ENCODE measurements around the gene CAPN10.
"Not testable (repeated sequence)": the region's sequence is repeated elsewhere in the genome, so short reads cannot be mapped to it uniquely, and the experiment has no call there.

The CAPN10 gene, protein sequence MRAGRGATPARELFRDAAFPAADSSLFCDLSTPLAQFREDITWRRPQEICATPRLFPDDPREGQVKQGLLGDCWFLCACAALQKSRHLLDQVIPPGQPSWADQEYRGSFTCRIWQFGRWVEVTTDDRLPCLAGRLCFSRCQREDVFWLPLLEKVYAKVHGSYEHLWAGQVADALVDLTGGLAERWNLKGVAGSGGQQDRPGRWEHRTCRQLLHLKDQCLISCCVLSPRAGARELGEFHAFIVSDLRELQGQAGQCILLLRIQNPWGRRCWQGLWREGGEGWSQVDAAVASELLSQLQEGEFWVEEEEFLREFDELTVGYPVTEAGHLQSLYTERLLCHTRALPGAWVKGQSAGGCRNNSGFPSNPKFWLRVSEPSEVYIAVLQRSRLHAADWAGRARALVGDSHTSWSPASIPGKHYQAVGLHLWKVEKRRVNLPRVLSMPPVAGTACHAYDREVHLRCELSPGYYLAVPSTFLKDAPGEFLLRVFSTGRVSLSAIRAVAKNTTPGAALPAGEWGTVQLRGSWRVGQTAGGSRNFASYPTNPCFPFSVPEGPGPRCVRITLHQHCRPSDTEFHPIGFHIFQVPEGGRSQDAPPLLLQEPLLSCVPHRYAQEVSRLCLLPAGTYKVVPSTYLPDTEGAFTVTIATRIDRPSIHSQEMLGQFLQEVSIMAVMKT

DNA sequence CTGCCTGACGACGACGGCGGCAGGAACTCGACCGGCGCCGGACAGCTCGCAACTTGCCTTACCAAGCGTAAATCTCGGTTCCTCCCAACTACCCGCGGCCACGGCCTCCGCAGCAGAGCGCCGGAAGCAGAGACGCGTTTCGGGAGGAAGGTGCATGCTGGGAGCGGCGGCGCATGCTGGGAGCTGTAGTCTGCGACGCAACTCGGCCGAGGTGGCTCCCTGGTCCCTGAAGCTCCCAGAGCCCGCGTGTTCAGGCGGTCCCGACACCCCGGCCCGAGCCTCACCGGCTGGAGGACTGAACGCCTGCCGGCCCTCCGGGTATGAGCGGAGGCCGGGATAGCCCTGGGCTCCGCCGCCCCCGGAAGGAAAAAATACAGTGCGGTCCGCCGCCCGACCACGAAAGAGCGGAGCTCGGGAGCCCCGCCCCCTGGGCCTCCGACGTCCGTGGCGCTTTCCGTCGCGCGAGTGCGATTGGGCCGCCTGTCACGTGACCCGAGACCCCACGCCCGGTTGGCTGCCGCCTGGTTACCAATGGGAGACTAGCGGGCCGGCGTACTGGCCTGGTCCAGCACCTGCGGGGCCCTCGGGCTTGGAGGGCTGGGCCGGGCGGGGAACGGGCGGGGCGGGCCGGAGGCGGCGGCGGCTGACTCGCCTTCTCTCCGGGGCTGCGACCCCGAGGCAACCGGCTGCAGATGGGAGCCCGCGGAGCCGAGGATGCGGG is at the start of gene CAPN10:
Gene CAPN10 (plus strand): TSS at position 537 of the 721 bp plus-strand sequence. CDS start 178 bp downstream, at position 715.
- peak; percentile 95 for DNase-seq

DNA sequence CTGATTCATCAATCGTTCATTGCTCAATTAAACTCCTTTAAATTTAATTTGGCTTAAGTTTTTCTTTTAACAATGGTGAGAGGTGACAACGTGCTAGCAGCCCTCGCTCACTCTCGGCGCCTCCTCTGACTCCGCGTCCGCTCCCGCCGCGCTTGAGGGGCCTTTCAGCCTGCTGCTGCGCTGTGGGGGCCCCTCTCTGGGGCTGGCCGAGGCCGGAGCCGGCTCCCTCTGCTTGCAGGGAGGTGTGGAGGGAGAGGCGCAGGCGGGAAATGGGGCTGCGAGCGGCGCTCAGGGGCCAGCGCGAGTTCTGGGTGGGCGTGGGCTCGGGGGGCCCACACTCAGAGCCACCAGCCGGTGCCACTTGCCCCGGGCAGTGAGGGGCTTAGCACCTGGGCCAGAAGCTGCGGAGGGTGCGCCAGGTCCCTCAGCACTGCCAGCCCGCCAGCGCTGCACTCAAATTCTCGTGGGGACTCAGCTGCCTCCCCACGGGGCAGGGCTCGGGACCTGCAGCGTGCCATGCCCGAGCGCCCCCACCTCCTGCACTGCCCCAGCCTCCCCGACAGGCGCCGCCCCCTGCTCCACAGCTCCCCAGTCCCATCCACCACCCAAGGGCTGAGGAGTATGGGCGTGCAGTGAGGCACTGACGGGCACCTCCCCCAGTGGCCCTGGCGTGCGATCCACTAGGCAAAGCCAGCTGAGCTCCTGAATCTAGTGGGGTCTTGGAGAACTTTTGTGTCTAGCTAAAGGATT is 48.3 kb upstream of the CAPN10 start:
- DNase-seq: no peak

DNA sequence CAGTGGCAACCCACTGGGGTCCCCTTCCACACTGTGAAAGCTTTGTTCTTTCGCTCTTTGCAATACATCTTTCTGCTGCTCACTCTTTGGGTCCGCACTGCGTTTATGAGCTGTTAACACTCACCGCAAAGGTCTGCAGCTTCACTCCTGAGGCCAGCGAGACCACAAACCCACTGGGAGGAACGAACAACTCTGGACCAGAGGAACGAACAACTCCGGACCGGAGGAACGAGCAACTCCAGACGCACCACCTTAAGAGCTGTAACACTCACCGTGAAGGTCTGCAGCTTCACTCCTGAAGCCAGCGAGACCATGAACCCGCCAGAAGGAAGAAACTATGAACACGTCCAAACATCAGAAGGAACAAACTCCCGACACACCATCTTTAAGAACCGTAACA is 47.4 kb upstream of the CAPN10 start:
- not testable (repeated sequence) for DNase-seq

DNA sequence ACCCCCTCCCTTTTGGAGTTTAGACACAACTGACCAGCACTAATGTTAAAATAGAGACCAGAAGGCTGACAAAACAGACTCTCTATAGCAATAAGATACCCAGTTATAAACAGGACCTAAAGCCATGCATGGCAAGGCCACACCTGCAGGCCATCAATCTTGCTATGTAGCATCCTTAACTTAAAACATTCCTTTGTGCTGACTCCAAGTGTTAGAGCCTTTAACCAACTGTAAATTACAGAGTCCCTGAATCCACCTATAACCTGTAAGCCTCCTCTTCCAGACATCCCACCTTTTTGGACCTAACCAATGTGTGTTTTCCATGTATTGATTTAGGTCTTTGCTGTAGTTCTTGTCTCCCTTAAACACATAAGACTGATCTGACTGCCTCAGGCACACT is 46.6 kb upstream of the CAPN10 start:
- no peak for DNase-seq

DNA sequence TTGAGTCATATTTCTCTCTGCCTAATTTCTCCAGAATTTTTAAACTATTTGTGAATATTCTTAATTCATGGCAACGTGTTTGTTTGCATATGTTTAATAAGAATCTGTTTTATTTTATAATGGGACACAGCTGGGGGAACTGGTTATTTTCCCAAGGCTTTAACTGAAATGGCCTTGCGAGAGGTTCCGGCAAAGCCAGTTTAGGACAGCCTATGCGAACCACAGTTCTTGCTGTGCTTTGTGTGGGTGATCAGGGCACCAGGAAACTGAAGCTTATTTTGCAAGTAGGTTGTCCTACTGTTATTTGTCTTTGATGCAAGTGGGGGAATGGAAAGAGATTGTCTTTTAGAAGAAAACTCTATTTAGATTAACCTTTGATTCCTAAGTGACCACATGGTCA is 35.2 kb upstream of the CAPN10 start:
- DNase-seq: no peak

DNA sequence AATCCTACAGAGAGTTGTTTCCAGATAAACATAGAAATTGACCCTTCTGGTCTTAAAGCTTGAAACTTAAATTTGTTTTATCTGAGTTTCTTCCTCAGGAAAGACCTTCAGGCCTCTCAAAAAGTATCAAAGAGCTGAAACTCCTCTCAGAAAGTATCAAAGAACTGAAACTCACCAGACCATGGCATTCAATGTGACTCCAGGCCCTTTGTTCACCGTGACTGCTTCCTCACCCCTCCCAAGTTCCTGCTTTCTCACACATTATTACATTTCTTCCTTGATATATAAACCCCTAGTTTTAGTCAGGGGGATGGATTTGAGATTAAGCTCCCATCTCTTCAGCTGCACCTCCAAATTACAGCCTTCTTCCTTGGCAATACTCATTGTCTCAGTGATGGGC is 34.7 kb upstream of the CAPN10 start:
- no peak for DNase-seq

DNA sequence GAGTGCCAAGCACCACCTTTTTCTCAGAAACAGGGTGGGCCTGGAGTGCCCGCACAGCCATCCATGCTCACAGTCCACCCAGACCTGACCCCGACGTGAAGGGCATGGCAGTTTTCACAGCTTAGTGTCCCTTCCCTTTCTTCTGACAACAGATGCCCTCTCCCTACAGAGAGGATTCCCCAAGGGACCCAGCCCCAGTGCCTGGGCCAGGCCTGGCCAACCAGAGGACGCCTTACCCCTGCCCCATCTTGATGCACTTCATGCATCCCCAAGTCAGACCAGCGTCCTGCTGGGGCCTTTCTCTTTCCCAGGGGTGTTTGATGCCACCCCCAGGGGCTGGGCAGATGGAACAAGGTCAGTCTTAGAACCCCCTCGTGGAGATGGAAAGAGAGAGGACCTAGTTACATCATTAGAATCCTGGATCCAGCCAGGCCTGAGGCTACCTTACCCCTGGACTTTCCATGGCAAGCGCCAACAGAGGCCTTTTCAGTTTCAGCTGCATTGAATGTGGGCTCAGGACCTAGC is 32.5 kb upstream of the CAPN10 start:
- no peak for DNase-seq

DNA sequence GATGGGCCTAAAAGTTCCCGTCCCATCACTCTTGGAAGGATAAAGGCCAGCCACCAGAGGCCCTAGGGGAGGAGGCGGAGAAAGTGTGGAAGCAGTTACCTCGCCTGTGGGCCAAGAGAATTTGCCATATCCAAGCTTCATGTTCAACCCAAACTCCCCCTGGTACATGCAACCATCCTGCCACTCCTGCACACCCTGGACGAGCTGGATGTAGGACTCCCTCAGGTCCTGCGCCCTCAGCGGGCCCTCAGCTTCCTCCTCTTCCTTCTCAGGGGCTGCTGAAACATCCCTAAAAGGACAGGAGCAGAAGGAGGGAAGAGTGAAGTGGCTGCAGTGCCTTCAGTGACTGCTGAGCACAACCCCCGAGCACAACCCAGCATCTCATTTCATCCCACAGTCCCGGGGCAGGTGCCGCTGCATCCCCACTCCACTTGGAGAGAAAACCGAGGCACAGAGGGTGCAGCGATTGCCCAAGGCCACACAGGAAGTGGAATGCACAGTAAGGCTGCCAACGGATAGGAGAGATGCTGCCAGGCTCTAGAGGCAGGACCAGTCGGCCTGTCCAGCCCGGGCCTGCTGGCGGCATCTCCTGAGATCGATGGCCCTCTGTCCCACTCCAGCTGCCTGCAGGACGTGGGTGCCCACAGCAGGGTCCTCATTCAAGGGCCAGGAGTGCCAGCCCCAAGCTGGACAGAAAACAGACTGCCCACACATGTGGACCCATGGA is 31.6 kb upstream of the CAPN10 start:
- DNase-seq: no peak

DNA sequence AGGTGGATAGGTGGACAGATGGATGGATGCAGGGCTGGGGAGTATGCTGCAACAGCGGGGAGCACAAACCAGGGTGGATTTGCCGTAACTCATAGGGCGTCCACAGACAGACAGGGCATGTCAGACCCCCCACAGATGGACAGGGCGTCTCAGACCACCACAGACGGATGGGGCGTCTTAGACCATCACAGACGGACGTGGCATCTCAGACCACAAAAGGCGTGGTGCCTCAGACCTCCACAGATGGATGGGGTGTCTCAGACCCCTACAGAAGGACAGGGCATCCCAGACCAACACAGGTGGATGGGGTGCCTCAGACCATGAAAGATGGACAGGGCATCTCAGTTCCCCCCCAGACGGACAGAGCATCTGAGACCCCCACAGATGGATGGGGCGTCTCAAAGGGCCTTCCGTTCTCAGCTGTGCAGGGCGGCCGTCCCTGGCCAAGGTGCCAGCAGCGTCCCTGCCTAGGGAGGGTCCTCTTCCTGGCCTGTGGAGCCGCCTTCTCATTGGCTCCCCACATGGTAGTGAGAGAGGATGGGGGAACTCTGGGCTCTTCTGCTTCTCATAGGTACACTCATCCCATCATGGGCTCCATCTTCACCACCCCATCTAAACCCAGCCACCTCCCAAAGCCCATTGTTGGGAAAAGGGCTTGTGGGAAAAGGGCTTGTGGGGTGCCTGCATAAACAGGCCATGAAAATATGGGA is 30.8 kb upstream of the CAPN10 start:
- DNase-seq: no peak

DNA sequence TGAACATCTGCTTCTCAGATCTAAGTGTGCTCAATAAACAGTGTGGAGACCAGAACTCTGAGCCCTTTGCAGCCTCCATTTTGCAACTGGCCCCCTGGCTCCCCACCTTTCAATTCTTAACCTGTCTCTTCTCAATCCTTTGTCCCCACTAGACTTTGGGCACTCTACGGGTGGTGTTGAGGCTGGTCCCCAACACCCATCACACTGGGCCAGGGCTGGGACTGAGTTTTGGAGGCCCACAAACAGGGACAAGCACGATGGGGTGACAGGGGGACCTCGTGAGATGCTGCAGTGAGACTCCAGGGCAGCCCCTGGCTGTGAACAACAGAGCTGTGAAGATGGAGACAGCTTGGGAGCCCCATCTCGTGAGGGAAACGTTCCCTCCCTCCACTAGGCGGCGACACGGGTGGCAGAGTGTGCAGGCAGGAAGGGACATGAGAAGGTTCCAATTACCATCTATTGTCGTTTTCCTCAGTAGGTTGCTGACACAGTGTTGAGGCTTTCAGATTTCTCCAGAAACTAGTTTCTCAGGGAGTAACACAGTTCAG is 29.9 kb upstream of the CAPN10 start:
- peak; percentile 71 to 73 for DNase-seq

DNA sequence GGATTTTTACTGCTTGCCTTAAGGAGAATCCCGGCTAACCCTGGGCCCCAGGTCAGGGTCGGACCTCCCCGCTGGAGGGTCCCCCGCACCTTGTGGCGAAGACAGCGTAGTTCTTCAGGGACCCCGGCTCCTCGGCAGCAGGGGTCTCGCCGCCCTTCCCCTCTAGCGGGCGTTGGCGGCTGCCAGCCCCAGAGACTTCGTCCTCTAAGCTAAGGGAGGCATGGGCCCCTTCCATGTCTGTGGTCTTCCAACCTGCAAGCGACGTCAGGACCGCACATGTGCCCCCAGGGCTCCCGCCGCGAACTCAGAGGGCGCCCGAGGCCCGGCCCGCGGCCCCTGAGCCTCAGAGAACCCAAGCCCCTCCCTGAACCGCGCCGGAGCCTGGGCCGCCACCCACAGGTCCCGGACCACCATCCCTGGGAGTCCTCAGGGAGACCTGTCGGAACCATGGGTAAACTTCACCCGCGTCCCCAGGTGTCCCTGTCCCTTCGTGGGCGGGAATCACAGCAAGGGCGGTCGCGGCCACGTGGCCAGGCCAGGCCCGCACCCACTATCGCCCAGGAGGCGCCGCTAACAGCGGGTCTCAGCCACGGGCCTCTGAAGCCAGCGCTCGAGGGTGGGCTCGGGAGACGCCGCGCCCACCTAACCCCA is 29.3 kb upstream of the CAPN10 start:
- no peak for DNase-seq

DNA sequence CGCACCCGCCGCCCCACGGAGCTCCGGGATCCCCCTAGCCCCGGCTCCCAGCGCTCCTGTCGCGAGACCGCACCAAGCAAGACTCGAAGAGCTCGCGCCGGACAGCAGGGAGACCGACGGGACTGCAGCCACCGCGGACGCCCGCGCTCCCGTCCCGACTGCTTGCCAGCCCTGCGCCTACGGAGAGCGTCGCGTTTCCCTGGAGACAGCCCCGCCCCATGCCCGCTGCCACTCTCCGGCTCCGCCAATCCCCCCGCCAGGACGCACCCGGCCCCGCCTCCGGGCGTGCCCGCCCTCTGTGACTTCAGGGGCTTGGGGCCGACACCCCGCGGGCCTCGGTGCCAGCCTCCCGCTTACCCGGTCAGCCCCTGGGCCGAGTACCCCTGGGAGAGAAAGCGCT is 28.7 kb upstream of the CAPN10 start, which contains the start of gene ANKMY1:
Gene ANKMY1 (minus strand): TSS at position 181 of the 400 bp plus-strand sequence. CDS start 653 bp downstream, outside the sequence.
- DNase-seq: peak; percentile 56 to 62

DNA sequence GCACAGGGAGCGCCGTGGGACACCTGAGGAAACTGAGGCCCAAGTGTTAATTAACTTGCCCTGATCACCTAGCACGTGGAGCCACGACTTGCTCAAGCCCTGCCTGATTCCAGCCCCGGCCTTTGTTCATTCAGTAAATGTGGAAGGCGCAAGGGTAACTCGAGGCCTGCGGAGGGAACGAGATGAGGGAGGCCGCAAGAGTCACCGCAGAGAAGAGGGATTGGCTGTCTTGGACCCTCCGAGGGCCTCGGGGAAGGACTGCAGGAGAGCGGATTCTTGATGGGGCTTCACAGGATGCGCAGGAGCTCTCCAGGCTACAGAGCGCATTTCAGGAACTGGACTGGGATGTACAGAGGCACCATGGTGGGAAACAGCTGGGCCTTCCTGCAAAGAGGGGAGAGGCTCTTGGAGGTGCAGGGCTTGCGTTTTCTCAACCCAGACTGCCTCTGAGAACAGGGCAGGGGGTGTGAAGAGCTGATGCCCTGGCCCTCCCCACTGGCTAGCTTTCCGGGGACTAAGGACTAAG is 28.2 kb upstream of the CAPN10 start:
- no peak for DNase-seq

DNA sequence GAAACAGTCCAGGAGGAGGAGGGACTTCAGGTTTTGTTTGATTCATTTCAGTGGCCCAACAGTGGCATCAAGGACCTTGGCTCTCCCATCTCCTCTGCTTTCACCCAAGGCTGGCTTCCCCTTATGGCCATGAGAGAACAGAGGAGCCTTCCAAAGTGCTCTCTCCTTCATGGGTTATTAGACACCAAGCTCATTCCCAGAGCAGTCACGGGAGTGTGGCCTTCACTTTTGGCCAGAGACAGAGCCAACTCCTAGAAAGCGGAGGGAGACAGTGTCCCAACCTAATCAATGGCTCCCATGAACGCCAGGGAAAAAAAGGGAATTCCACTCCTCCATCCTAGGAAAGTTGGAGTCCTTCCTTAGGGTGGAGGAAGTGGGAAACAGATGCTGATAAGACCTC is 27.2 kb upstream of the CAPN10 start:
- DNase-seq: no peak

DNA sequence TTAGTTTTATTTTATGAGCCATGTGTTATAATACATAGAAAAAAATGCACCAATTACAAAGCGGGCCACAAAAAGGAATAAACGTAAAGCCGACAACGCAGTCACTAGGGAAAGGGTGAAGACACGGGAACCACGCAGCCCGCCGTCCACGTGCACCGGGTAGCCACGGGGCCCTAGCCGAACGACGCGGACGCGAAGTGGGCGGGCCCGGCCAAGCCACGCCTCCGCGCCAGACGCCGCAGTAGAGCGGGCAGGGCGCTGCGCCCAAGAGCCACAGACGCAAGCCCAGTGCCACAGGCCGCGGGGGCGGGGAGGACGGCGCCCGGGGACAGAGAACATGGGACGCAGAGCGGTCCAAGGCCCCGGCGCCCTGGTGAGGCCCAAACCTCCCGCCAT is 26.5 kb upstream of the CAPN10 start, which contains the start of gene DUSP28:
Gene DUSP28 (plus strand): TSS at position 274 of the 396 bp plus-strand sequence. CDS start 328 bp downstream, outside the sequence.
- DNase-seq: peak; percentile 82 to 83

DNA sequence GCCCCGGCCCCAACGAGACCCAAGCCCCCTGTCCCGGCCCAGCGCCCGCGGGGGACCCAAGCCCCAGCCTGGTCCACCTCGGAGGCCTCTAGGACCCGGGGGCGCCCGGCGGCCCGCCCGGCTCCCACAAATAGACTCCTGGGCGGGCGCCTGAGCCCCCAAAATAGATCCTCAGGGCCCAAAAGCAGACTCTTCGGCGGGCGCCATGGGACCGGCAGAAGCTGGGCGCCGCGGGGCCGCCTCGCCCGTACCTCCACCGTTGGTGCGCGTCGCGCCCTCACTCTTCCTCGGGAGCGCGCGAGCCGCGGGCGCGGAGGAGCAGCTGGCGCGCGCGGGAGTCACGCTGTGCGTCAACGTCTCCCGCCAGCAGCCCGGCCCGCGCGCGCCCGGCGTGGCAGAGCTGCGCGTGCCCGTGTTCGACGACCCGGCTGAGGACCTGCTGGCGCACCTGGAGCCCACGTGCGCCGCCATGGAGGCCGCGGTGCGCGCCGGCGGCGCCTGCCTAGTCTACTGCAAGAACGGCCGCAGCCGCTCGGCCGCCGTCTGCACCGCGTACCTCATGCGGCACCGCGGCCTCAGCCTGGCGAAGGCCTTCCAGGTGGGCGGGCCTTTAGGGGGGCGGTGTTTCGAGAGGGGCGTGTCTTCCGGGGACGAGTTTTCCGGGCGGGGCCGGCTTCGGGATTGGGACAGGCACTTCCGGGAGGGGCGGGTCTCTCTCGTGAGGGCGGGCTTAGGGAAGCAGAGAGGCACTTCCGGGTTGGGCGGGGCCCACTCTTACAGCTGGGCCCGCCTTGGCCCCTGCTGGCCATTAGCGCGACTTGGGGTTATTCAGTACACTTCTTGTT is 25.8 kb upstream of the CAPN10 start:
- peak; percentile 99 to 100 for DNase-seq

DNA sequence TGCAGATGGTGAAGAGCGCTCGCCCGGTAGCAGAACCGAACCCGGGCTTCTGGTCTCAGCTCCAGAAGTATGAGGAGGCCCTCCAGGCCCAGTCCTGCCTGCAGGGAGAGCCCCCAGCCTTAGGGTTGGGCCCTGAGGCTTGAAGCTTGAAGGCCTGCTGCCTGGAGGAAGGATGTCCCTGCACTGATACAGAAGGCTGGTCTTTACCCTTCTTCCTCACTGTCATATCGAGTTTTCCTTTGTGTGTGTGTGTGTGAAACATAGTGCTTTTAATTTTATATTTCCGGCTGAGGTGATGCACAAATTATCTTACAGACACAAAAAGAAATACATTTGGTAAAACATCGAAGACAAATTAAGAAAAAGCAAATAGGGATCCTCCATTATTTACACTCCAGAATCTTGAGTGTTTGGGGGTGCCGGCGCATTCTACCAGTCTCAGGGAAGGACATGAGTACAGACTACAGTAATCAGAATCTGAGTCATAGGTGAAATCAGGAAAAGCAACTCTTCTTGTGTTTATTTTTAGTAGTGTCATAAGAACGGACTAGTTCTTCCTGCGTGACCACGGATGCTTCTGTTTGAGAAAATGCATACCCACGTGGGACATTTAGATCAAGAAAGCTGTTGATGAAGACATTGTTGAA is 25.1 kb upstream of the CAPN10 start:
- no peak for DNase-seq

DNA sequence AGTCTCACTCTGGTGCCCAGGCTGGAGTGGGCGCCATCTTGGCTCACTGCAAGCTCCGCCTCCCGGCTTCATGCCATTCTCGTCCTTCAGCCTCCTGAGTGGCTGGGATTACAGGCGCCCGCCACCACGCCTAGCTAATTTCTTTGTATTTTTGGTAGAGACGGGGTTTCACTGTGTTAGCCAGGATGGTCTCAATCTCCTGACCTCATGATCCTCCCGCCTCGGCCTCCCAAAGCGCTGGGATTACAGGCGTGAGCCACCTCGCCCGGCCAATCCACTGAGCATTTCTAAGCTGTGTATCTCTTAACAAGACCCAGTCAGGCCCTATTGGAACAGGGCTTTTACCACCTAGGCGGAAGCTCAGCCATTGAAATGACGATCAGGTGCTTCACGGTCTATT is 23.3 kb upstream of the CAPN10 start:
- not testable (repeated sequence) for DNase-seq
